CD14-positive monocyte (primary cell): Measurements from ENCODE around the gene TFR2. TPM values are rescaled to one million over a fixed set of nuclear protein-coding genes. Genes with fewer than 3 reads are reported as not detected.
A peak's percentile ranks its signal among the peaks of the same experiment; 100 is the strongest.

Experiments
- DNase-seq, 3 donors: peaks; one replicate each; pipeline ENCODE4 v3.0.0-alpha.2; 2011 to 2022
- H2AFZ ChIP-seq: 2 replicates; pipeline ENCODE4 v1.6.0; 2012; ENCODE audit warnings: mild to moderate bottlenecking, low read depth, low read length, inconsistent platforms; ENCODE audit not compliant: insufficient read depth, poor library complexity, severe bottlenecking
- H3K27ac ChIP-seq, 2 donors: 1 replicate in 1 of 2; 2 replicates in 1 of 2; pipeline ENCODE4 v1.5.1; 2012 to 2013; ENCODE audit warnings: low read length in 2 of 2, control low read depth in 1 of 2, inconsistent platforms in 1 of 2, low read depth in 1 of 2, mild to moderate bottlenecking in 1 of 2
- H3K27me3 ChIP-seq, 2 donors: one replicate each; pipeline versions ENCODE4 v1.6.0 to v1.6.1; 2011 to 2013; ENCODE audit warnings: low read length in 2 of 2; ENCODE audit not compliant: control insufficient read depth in 2 of 2, insufficient read depth in 2 of 2
- H3K36me3 ChIP-seq, 2 donors: replicated peaks in 1 of 2; 1 replicate in 1 of 2; 2 replicates in 1 of 2; pipeline versions ENCODE4 v1.5.1 to v1.6.1; 2012 to 2013; ENCODE audit warnings: low read length in 2 of 2, control low read depth in 1 of 2, inconsistent platforms in 1 of 2, mild to moderate bottlenecking in 1 of 2; ENCODE audit not compliant: insufficient read depth in 2 of 2, control insufficient read depth in 1 of 2
- H3K4me1 ChIP-seq, 2 donors: 1 replicate in 1 of 2; 2 replicates in 1 of 2; pipeline versions ENCODE4 v1.5.1 to v1.6.1; 2012 to 2013; ENCODE audit warnings: low read length in 2 of 2, control low read depth in 1 of 2, inconsistent platforms in 1 of 2, mild to moderate bottlenecking in 1 of 2, moderate library complexity in 1 of 2; ENCODE audit not compliant: insufficient read depth in 2 of 2, control insufficient read depth in 1 of 2
- H3K4me2 ChIP-seq: replicated peaks from 2 replicates; pipeline ENCODE3; 2012; ENCODE audit warnings: low read length, moderate library complexity, mild to moderate bottlenecking; ENCODE audit not compliant: poor library complexity, severe bottlenecking; ENCODE audit errors: extremely low read depth
- H3K4me3 ChIP-seq, 3 experiments: fragments of 200-600 bp in 1 of 3; sonication (generic) in 1 of 3; replicated peaks in 1 of 3; 1 replicate in 2 of 3; 2 replicates in 1 of 3; pipeline ENCODE4 v1.5.1; 2011 to 2013; ENCODE audit warnings: low read length in 3 of 3, mild to moderate bottlenecking in 3 of 3, control low read depth in 2 of 3, low read depth in 2 of 3, inconsistent platforms in 1 of 3, moderate library complexity in 1 of 3
- H3K79me2 ChIP-seq: 2 replicates; pipeline ENCODE4 v1.6.0; 2012; ENCODE audit warnings: mild to moderate bottlenecking, control low read depth, inconsistent platforms, low read length, moderate library complexity; ENCODE audit not compliant: insufficient read depth
- H3K9ac ChIP-seq: 2 replicates; pipeline ENCODE4 v1.6.0; 2017; ENCODE audit warnings: low read length, mild to moderate bottlenecking; ENCODE audit not compliant: insufficient read depth, poor library complexity, severe bottlenecking
- H3K9me3 ChIP-seq, 2 donors: replicated peaks in 1 of 2; 1 replicate in 1 of 2; 2 replicates in 1 of 2; pipeline versions ENCODE4 v1.5.1 to v1.6.1; 2012 to 2013; ENCODE audit warnings: low read length in 2 of 2, control low read depth in 1 of 2; ENCODE audit not compliant: control insufficient read depth in 1 of 2, insufficient read depth in 1 of 2
- H4K20me1 ChIP-seq: 2 replicates; pipeline ENCODE4 v1.6.0; 2012; ENCODE audit warnings: mild to moderate bottlenecking, low read length, control low read depth, moderate library complexity; ENCODE audit not compliant: insufficient read depth
- H3K27ac Mint-ChIP-seq, 7 donors: one replicate each; pipeline ENCODE4 v1.8.0; 2020; ENCODE audit warnings: mild to moderate bottlenecking in 7 of 7, mixed read lengths in 7 of 7, moderate library complexity in 6 of 7, inconsistent platforms in 2 of 7
- H3K27me3 Mint-ChIP-seq, 3 donors: one replicate each; pipeline ENCODE4 v1.8.0; 2021 to 2022; ENCODE audit warnings: low read depth in 3 of 3, mild to moderate bottlenecking in 3 of 3, mixed read lengths in 3 of 3, moderate library complexity in 3 of 3, inconsistent platforms in 1 of 3
- H3K36me3 Mint-ChIP-seq, 2 donors: one replicate each; pipeline ENCODE4 v1.8.0; 2020; ENCODE audit warnings: mixed read lengths in 2 of 2, inconsistent platforms in 1 of 2, mild to moderate bottlenecking in 1 of 2
- H3K4me1 Mint-ChIP-seq: one replicate; pipeline ENCODE4 v1.8.0; 2020; ENCODE audit warnings: mild to moderate bottlenecking, mixed read lengths
- H3K4me3 Mint-ChIP-seq, 2 donors: one replicate each; pipeline ENCODE4 v1.8.0; 2020; ENCODE audit warnings: mild to moderate bottlenecking in 2 of 2, mixed read lengths in 2 of 2, moderate library complexity in 1 of 2
- H3K9me3 Mint-ChIP-seq, 7 donors: one replicate each; pipeline ENCODE4 v1.8.0; 2020 to 2022; ENCODE audit warnings: mixed read lengths in 7 of 7, mild to moderate bottlenecking in 6 of 7, moderate library complexity in 6 of 7, inconsistent platforms in 2 of 7
- WGBS: methylation state at CpG from one replicate; pipeline ENCODE4 v1.1.5; 2013; ENCODE audit warnings: missing lambda C conversion rate; ENCODE audit not compliant: insufficient coverage; 5-methylcytosine and 5-hydroxymethylcytosine counted together
- intact Hi-C, 2 donors: fragments of 100-400 bp; cut with micrococcal nuclease; formaldehyde crosslinking; loops; one replicate each; pipeline versions ENCODE4 v1.15.0 to v1.15.1; 2023
- polyA plus RNA-seq, 3 donors: library from polyadenylated mRNA; depleted of rRNA in 1 of 3; unstranded in 2 of 3; stranded (reverse) in 1 of 3; fragments of 300-500 nt in 2 of 3; fragments of >200 nt in 1 of 3; fragmentation: Illumina TruSeq in 2 of 3; gene quantifications; 1 replicate in 2 of 3; 2 replicates in 1 of 3; pipeline ENCODE4 v1.2.3, GENCODE V29; 2012 to 2021
- TF ChIP-seq, protein P1 (sequence below): fragments of 200-600 bp; IDR thresholded peaks from one replicate; pipeline ENCODE4 v1.8.0; 2022; ENCODE audit warnings: antibody characterized with exemption, mild to moderate bottlenecking

The TFR2 gene
- polyA plus RNA-seq, 3 donors: 0.79 to 1.4 TPM; not detected in 1

DNA sequence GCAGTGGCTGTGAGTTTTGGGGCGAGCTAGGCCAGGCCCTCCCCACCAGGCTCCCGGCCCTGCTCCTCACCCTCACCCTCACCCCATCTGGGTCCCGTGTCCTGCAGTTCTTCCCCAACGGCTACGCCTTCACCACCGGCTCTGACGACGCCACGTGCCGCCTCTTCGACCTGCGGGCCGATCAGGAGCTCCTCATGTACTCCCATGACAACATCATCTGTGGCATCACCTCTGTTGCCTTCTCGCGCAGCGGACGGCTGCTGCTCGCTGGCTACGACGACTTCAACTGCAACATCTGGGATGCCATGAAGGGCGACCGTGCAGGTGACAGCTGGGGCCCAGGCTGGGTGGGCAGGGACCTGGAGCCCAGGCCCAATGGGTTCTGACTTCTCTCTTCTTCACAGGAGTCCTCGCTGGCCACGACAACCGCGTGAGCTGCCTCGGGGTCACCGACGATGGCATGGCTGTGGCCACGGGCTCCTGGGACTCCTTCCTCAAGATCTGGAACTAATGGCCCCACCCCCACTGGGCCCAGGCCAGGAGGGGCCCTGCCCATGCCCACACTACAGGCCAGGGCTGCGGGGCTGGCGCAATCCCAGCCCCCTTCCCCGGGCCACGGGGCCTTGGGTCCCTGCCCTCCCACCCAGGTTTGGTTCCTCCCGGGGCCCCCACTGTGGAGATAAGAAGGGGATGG is 37.1 kb upstream of the TFR2 start:
- no peak overlapping the region for H2AFZ ChIP-seq
- H3K4me1 Mint-ChIP-seq: peaks cover 38% of the 10 kb centered on the region
- H3K9ac ChIP-seq: no peak overlapping the region
- 89% methylated on average over 21 of the region's 35 CpGs for WGBS
- peaks cover 83% of the 10 kb centered on the region for H4K20me1 ChIP-seq
- no peak overlapping the region for H3K4me3 Mint-ChIP-seq
- peaks cover 35 to 58% of the 10 kb centered on the region in 2 donors for H3K36me3 Mint-ChIP-seq
- H3K27me3 Mint-ChIP-seq: peaks cover 0 to 2% (median 0%) of the 10 kb centered on the region in 3 donors
- H3K27ac Mint-ChIP-seq: peak overlapping the region; percentile 21 to 92 (median 72)
- intact Hi-C loops: loop anchor here in 1 of 2 donors (10.0 kb wide), 2 partner anchors 244 to 554 kb away; partner anchors contain the start of genes MBLAC1 and PPP1R35
- no peak overlapping the region for H3K4me3 ChIP-seq
- TF ChIP-seq, protein P1, sequence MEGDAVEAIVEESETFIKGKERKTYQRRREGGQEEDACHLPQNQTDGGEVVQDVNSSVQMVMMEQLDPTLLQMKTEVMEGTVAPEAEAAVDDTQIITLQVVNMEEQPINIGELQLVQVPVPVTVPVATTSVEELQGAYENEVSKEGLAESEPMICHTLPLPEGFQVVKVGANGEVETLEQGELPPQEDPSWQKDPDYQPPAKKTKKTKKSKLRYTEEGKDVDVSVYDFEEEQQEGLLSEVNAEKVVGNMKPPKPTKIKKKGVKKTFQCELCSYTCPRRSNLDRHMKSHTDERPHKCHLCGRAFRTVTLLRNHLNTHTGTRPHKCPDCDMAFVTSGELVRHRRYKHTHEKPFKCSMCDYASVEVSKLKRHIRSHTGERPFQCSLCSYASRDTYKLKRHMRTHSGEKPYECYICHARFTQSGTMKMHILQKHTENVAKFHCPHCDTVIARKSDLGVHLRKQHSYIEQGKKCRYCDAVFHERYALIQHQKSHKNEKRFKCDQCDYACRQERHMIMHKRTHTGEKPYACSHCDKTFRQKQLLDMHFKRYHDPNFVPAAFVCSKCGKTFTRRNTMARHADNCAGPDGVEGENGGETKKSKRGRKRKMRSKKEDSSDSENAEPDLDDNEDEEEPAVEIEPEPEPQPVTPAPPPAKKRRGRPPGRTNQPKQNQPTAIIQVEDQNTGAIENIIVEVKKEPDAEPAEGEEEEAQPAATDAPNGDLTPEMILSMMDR: no peak
- H3K4me2 ChIP-seq: no peak overlapping the region
- H3K9me3 ChIP-seq: no peaks in the 10 kb centered on the region
- H3K79me2 ChIP-seq: peaks cover 48% of the 10 kb centered on the region
- no peaks in the 10 kb centered on the region for H3K27me3 ChIP-seq
- H3K36me3 ChIP-seq: peaks cover 60 to 64% of the 10 kb centered on the region in 2 donors
- H3K4me1 ChIP-seq: peaks cover 48 to 52% of the 10 kb centered on the region in 2 donors
- DNase-seq: no peak
- H3K27ac ChIP-seq: peak overlapping the region; percentile 54 to 65
- peaks cover 0 to 1% (median 0%) of the 10 kb centered on the region in 7 donors for H3K9me3 Mint-ChIP-seq

DNA sequence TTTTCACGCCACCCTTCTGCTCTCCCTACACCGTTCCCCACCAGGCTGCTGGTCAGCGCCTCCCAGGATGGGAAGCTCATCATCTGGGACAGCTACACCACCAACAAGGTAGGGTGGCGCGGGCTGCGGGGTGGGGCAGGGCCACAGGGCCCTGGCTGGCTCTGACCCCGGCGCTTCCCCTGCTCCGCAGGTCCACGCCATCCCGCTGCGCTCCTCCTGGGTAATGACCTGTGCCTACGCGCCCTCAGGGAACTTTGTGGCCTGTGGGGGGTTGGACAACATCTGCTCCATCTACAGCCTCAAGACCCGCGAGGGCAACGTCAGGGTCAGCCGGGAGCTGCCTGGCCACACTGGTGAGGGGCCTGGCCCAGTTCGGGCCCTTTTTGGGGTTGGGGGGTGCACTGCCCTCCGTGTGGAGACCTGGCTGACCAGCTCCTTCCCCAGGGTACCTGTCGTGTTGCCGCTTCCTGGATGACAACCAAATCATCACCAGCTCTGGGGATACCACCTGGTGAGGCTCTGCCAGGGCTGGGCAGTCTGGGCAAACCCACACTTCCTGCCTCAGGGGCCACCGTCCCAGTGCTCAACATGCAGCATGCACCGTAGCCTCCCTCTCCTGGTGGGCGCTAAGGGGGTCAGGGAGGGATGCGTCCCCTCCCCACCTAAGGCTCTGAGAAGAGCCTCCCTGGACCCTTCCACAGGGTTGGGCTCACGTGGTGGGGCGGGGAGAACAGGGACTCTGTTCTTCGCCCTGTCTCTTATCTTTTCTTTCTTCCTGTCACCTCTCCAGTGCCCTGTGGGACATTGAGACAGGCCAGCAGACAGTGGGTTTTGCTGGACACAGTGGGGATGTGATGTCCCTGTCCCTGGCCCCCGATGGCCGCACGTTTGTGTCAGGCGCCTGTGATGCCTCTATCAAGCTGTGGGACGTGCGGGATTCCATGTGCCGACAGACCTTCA is 36.2 kb upstream of the TFR2 start:
- Mint-ChIP-seq H3K4me3 (no peak overlapping the region), H3K9me3 (peaks cover 0 to 2% (median 0%) of the 10 kb centered on the region in 7 donors), H3K27me3 (peaks cover 0 to 4% (median 1%) of the 10 kb centered on the region in 3 donors), H3K4me1 (peaks cover 43% of the 10 kb centered on the region), H3K36me3 (peaks cover 32 to 52% of the 10 kb centered on the region in 2 donors), H3K27ac (peak overlapping the region in 6 of 7 donors; percentile 82 to 92 (median 86))
- Histone ChIP-seq H2AFZ (no peak overlapping the region), H3K9me3 (no peaks in the 10 kb centered on the region), H3K4me3 (no peak overlapping the region), H3K4me1 (peaks cover 53 to 59% of the 10 kb centered on the region in 2 donors), H4K20me1 (peaks cover 74% of the 10 kb centered on the region), H3K9ac (no peak overlapping the region), H3K79me2 (peaks cover 48% of the 10 kb centered on the region), H3K27ac (peak overlapping the region; percentile 54 to 65), H3K4me2 (no peak overlapping the region), H3K27me3 (no peaks in the 10 kb centered on the region), H3K36me3 (peaks cover 52 to 56% of the 10 kb centered on the region in 2 donors)
- intact Hi-C loops: loop anchor here in 1 of 2 donors (10.0 kb wide), 2 partner anchors 243 to 553 kb away; partner anchors contain the start of genes MBLAC1 and PPP1R35
- TF ChIP-seq, protein P1: no peak
- WGBS: 93% methylated on average over 23 of the region's 36 CpGs
- DNase-seq: peak in 1 of 3 donors; percentile 5
